KMS-11 (cell line): ENCODE data around the gene MSX2.

Experiments used
- H2AFZ ChIP-seq: fragments of 200-600 bp; sonication (generic); 2 replicates; pipeline ENCODE4 v1.6.1; 2016; ENCODE audit warnings: antibody characterized with exemption, mixed run types, low read depth
- H3K27ac ChIP-seq: fragments of 200-600 bp; sonication (generic); 2 replicates; pipeline ENCODE4 v1.6.1; 2016; ENCODE audit warnings: mild to moderate bottlenecking, mixed run types
- H3K27me3 ChIP-seq: fragments of 200-600 bp; sonication (generic); 2 replicates; pipeline ENCODE4 v1.6.1; 2017; ENCODE audit warnings: mild to moderate bottlenecking, low read depth, mixed run types, moderate library complexity; ENCODE audit not compliant: insufficient read depth
- H3K36me3 ChIP-seq: fragments of 200-600 bp; sonication (generic); 2 replicates; pipeline ENCODE4 v1.6.1; 2017; ENCODE audit warnings: mild to moderate bottlenecking, mixed run types; ENCODE audit not compliant: insufficient read depth
- H3K4me1 ChIP-seq: fragments of 200-600 bp; sonication (generic); 2 replicates; pipeline ENCODE4 v1.6.1; 2016; ENCODE audit warnings: mild to moderate bottlenecking, low read depth, mixed run types; ENCODE audit not compliant: poor library complexity, severe bottlenecking
- H3K4me2 ChIP-seq: fragments of 200-600 bp; sonication (generic); 2 replicates; pipeline ENCODE4 v1.7.0; 2016; ENCODE audit warnings: mild to moderate bottlenecking, mixed run types
- H3K4me3 ChIP-seq: fragments of 200-600 bp; sonication (generic); IDR thresholded peaks from 2 replicates; pipeline ENCODE4 v1.6.1; 2017; ENCODE audit warnings: low read depth, low read length, mixed read lengths; ENCODE audit not compliant: insufficient read depth
- H3K79me2 ChIP-seq: fragments of 200-600 bp; sonication (generic); 2 replicates; pipeline ENCODE4 v1.6.1; 2016; ENCODE audit warnings: low read depth, mixed run types; ENCODE audit not compliant: insufficient read depth
- H3K9ac ChIP-seq: fragments of 200-600 bp; sonication (generic); 2 replicates; pipeline ENCODE4 v1.6.1; 2016; ENCODE audit warnings: mild to moderate bottlenecking, mixed run types
- H4K20me1 ChIP-seq: fragments of 200-600 bp; sonication (generic); 2 replicates; pipeline ENCODE4 v1.6.1; 2016; ENCODE audit warnings: mild to moderate bottlenecking, mixed run types; ENCODE audit not compliant: insufficient read depth
- TF ChIP-seq, protein P1 (sequence below): fragments of 200-600 bp; sonication (generic); conservative IDR thresholded peaks from 2 replicates; pipeline ENCODE4 v1.6.1; 2017; ENCODE audit warnings: low read depth, mild to moderate bottlenecking, antibody characterized with exemption, low read length, moderate library complexity, mixed read lengths

Gene MSX2

DNA sequence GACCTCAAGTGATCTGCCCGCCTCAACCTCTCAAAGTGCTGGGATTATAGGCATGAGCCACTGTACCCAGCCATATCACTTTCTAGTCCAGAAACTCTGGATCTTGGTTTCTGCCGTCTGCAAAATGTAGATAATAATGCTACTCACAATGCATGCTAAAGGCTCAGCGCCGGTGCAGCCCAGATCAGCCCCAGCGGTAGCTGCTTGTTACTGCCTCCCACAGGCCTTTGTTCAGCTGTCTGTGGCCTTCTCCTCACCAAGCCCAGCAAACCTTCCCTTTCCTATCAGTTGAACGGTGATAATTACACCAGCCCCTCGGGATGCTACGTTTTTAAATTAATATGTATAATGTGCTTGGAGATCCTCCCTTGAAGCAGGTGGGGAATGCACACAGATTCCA lies 26.2 kb upstream of the MSX2 start:
- no peak overlapping the region for H3K9ac ChIP-seq
- H3K79me2 ChIP-seq = no peaks in the 10 kb centered on the region
- no peaks in the 10 kb centered on the region for H3K36me3 ChIP-seq
- TF ChIP-seq, protein P1, sequence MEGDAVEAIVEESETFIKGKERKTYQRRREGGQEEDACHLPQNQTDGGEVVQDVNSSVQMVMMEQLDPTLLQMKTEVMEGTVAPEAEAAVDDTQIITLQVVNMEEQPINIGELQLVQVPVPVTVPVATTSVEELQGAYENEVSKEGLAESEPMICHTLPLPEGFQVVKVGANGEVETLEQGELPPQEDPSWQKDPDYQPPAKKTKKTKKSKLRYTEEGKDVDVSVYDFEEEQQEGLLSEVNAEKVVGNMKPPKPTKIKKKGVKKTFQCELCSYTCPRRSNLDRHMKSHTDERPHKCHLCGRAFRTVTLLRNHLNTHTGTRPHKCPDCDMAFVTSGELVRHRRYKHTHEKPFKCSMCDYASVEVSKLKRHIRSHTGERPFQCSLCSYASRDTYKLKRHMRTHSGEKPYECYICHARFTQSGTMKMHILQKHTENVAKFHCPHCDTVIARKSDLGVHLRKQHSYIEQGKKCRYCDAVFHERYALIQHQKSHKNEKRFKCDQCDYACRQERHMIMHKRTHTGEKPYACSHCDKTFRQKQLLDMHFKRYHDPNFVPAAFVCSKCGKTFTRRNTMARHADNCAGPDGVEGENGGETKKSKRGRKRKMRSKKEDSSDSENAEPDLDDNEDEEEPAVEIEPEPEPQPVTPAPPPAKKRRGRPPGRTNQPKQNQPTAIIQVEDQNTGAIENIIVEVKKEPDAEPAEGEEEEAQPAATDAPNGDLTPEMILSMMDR = no peak
- H3K27me3 ChIP-seq = no peaks in the 10 kb centered on the region
- H3K4me2 ChIP-seq = no peak overlapping the region
- no peak overlapping the region for H3K4me3 ChIP-seq
- H3K27ac ChIP-seq = no peak overlapping the region
- H4K20me1 ChIP-seq = no peaks in the 10 kb centered on the region
- H3K4me1 ChIP-seq = no peaks in the 10 kb centered on the region
- no peak overlapping the region for H2AFZ ChIP-seq

GRCh38 chr5:174699131-174699530 lies 25.3 kb upstream of the MSX2 start:
- no peak overlapping the region for H3K4me2 ChIP-seq
- no peaks in the 10 kb centered on the region for H3K27me3 ChIP-seq
- no peaks in the 10 kb centered on the region for H3K36me3 ChIP-seq
- no peaks in the 10 kb centered on the region for H3K79me2 ChIP-seq
- H3K27ac ChIP-seq = no peak overlapping the region
- no peak overlapping the region for H2AFZ ChIP-seq
- no peak overlapping the region for H3K4me3 ChIP-seq
- no peak overlapping the region for H3K9ac ChIP-seq
- no peaks in the 10 kb centered on the region for H4K20me1 ChIP-seq
- H3K4me1 ChIP-seq = no peaks in the 10 kb centered on the region
- TF ChIP-seq, protein P1 = no peak

GRCh38 chr5:174706997-174707572 lies 17.3 kb upstream of the MSX2 start:
- TF ChIP-seq, protein P1 = no peak
- Histone ChIP-seq H3K9ac (no peak overlapping the region), H4K20me1 (no peaks in the 10 kb centered on the region), H3K79me2 (no peaks in the 10 kb centered on the region), H3K36me3 (no peaks in the 10 kb centered on the region), H3K27me3 (no peaks in the 10 kb centered on the region), H3K4me2 (no peak overlapping the region), H3K4me3 (no peak overlapping the region), H2AFZ (no peak overlapping the region), H3K4me1 (no peaks in the 10 kb centered on the region), H3K27ac (no peak overlapping the region)

DNA sequence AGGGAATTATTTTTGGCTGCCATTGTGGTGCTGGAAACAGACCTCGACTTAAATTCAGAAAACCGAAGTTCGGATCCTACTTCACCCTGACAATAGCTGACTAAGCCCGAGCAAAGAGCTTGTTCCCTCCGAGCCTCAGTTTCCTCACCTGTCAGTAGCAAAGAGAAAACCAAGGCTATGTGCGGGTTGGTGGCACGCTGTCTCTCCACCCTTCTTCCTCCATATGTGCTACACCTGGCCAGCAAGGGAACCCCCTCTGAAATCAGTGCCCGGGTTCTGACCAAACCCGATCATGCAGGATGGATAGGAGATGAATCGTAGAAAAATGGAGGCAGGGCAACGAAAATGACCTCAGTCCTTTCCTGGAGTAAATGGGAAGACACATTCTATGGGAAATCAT lies 16.7 kb upstream of the MSX2 start:
- H3K4me2 ChIP-seq = no peak overlapping the region
- no peak overlapping the region for H3K27ac ChIP-seq
- H3K27me3 ChIP-seq = no peaks in the 10 kb centered on the region
- no peak overlapping the region for H3K9ac ChIP-seq
- H3K36me3 ChIP-seq = no peaks in the 10 kb centered on the region
- H3K4me3 ChIP-seq = no peak overlapping the region
- no peaks in the 10 kb centered on the region for H3K79me2 ChIP-seq
- TF ChIP-seq, protein P1 = no peak
- no peaks in the 10 kb centered on the region for H4K20me1 ChIP-seq
- no peaks in the 10 kb centered on the region for H3K4me1 ChIP-seq
- H2AFZ ChIP-seq = no peak overlapping the region
